SK-N-SH (cell line): ENCODE measurements around the gene IRF1.

ENCODE experiments used
- CHD2 ChIP-seq: fragments of 150-350 bp; IDR thresholded peaks from 2 replicates; pipeline ENCODE4 v1.6.1; 2018; ENCODE audit warnings: low read length; ENCODE audit not compliant: partially characterized antibody
- CTCF ChIP-seq: fragments of 200-600 bp; sonication (generic); IDR thresholded peaks from 2 replicates; pipeline ENCODE4 v1.6.1; 2017; ENCODE audit warnings: antibody characterized with exemption, mild to moderate bottlenecking, moderate library complexity
- TCF12 ChIP-seq: IDR thresholded peaks from 2 replicates; pipeline ENCODE4 v1.4.0; 2012

- no peak for TF ChIP-seq CHD2
- TF ChIP-seq TCF12, result no peak
- no peak for TF ChIP-seq CTCF
These were observed 8.2 kb upstream of the IRF1 start for GRCh38 chr5:132498686-132499271.
